K562 (cell line): Measurements from ENCODE around the gene LRRC25. TPM values are rescaled to one million over a fixed set of nuclear protein-coding genes. Genes with fewer than 3 reads are reported as not detected.

Experiments used
- ATF1 ChIP-seq, 2 experiments: fragments of 450-650 bp in 1 of 2; IDR thresholded peaks; 2 replicates each; pipeline ENCODE4 v1.6.1; 2016; ENCODE audit warnings: missing compliant biosample characterization in 1 of 2, missing genetic modification characterization in 1 of 2
- CBX5 ChIP-seq: IDR thresholded peaks from 2 replicates; pipeline ENCODE4 v1.6.1; 2014; ENCODE audit warnings: low read depth, borderline replicate concordance
- FOXM1 ChIP-seq, 2 experiments: fragments of 450-650 bp in 1 of 2; sonication (generic) in 1 of 2; formaldehyde crosslinking in 1 of 2; IDR thresholded peaks; 2 replicates each; pipeline versions ENCODE4 v1.6.1 to v1.9.0; 2017 to 2022; ENCODE audit warnings: low read depth in 2 of 2, mild to moderate bottlenecking in 2 of 2, missing genetic modification reagents in 1 of 2, moderate library complexity in 1 of 2
- NBN ChIP-seq: fragments of 450-650 bp; IDR thresholded peaks from 2 replicates; pipeline ENCODE4 v1.6.1; 2016; ENCODE audit warnings: low read depth, mild to moderate bottlenecking
- RBM15 ChIP-seq: fragments of 200-400 bp; formaldehyde crosslinking; IDR thresholded peaks from 2 replicates; pipeline ENCODE4 v1.6.1; 2018; ENCODE audit warnings: mild to moderate bottlenecking, low read length, moderate library complexity; ENCODE audit not compliant: insufficient read depth
- SMAD1 ChIP-seq: fragments of 150-350 bp; IDR thresholded peaks from 2 replicates; pipeline ENCODE4 v1.6.1; 2014; ENCODE audit warnings: low read length, low read depth; ENCODE audit not compliant: partially characterized antibody
- SMC3 ChIP-seq: conservative IDR thresholded peaks from 2 replicates; pipeline ENCODE4 v1.6.1; 2011; ENCODE audit warnings: low read depth, low read length, improper control_type of control experiment; ENCODE audit not compliant: insufficient read depth
- TCFL5 ChIP-seq: fragments of 250-450 bp; sonication (Bioruptor Pico); conservative IDR thresholded peaks from 2 replicates; pipeline ENCODE4 v1.6.1; 2021; ENCODE audit warnings: mild to moderate bottlenecking, moderate library complexity, matching md5 sums
- YY1 ChIP-seq, 3 experiments: IDR thresholded peaks; 2 replicates each; pipeline ENCODE4 v1.6.1; 2011; ENCODE audit warnings: low read length in 2 of 3, mild to moderate bottlenecking in 2 of 3, moderate library complexity in 2 of 3, borderline replicate concordance in 1 of 3, control low read depth in 1 of 3, low read depth in 1 of 3; ENCODE audit not compliant: insufficient read depth in 3 of 3, insufficient replicate concordance in 2 of 3, control insufficient read depth in 1 of 3, insufficient read length in 1 of 3; ENCODE audit errors: extremely low read depth in 1 of 3
- ZBED1 ChIP-seq: IDR thresholded peaks from 2 replicates; pipeline ENCODE4 v1.6.1; 2014
- ZBTB1 ChIP-seq: sonication (generic); formaldehyde crosslinking; IDR thresholded peaks from 2 replicates; pipeline ENCODE4 v1.8.1; 2023; ENCODE audit warnings: missing genetic modification reagents, low read depth, mild to moderate bottlenecking, borderline replicate concordance
- polyA plus RNA-seq, 8 experiments: library from polyadenylated mRNA; depleted of rRNA in 4 of 8; stranded (reverse) in 5 of 8; unstranded in 3 of 8; fragments of >200 nt; fragmentation: Nextera tagmentation in 2 of 8; fragmentation: Illumina TruSeq in 1 of 8; extraction: Ambion mirVana in 2 of 8; extraction: Trizol in 1 of 8; gene quantifications; 2 replicates each; pipeline versions ENCODE4 v1.2.1 to v1.2.3, GENCODE V29; 2011 to 2014; ENCODE audit warnings: inconsistent platforms in 1 of 8, missing spikeins in 1 of 8
- total RNA-seq, 7 experiments: library from RNA; depleted of rRNA in 6 of 7; stranded (reverse); fragments of >200 nt in 6 of 7; fragmentation: Illumina TruSeq in 2 of 7; extraction: Trizol in 2 of 7; gene quantifications; 2 replicates each; pipeline versions ENCODE4 v1.2.1 to v1.2.3, GENCODE V29; 2011 to 2021; ENCODE audit warnings: low replicate concordance in 1 of 7
- TF ChIP-seq, protein P1 (sequence below), 2 experiments: IDR thresholded peaks; 2 replicates each; pipeline ENCODE4 v1.6.1; 2011; ENCODE audit warnings: borderline replicate concordance in 1 of 2, control low read depth in 1 of 2, low read depth in 1 of 2, low read length in 1 of 2, mild to moderate bottlenecking in 1 of 2, mixed read lengths in 1 of 2, moderate library complexity in 1 of 2; ENCODE audit not compliant: insufficient read depth in 1 of 2, insufficient read length in 1 of 2, poor library complexity in 1 of 2, severe bottlenecking in 1 of 2; ENCODE audit errors: extremely low read depth in 1 of 2
- TF ChIP-seq, protein P2 (sequence below): sonication (generic); formaldehyde crosslinking; IDR thresholded peaks from 2 replicates; pipeline ENCODE4 v1.8.0; 2022; ENCODE audit warnings: mild to moderate bottlenecking, low read depth, missing genetic modification reagents
- TF ChIP-seq, protein P3 (sequence below): fragments of 250-450 bp; sonication (Bioruptor Pico); IDR thresholded peaks from 2 replicates; pipeline ENCODE4 v1.4.0; 2020
- TF ChIP-seq, protein P4 (sequence below): IDR thresholded peaks from 2 replicates; pipeline ENCODE4 v1.6.1; 2016; ENCODE audit warnings: missing genetic modification characterization, missing compliant biosample characterization
- TF ChIP-seq, protein P5 (sequence below): fragments of 250-450 bp; sonication (Bioruptor Pico); IDR thresholded peaks from 2 replicates; pipeline ENCODE4 v1.5.0; 2021
- TF ChIP-seq, protein P6 (sequence below): sonication (generic); formaldehyde crosslinking; IDR thresholded peaks from 2 replicates; pipeline ENCODE4 v1.8.0; 2022; ENCODE audit warnings: missing genetic modification reagents, mild to moderate bottlenecking, moderate library complexity, borderline replicate concordance

LRRC25 gene
- total and polyA plus RNA-seq, 9 of the 15 experiments (the other 6 are each of a cell fraction or from before 2014, with no cell fraction given) = 0.07 to 0.36 (median 0.10) TPM; not detected in 3

DNA sequence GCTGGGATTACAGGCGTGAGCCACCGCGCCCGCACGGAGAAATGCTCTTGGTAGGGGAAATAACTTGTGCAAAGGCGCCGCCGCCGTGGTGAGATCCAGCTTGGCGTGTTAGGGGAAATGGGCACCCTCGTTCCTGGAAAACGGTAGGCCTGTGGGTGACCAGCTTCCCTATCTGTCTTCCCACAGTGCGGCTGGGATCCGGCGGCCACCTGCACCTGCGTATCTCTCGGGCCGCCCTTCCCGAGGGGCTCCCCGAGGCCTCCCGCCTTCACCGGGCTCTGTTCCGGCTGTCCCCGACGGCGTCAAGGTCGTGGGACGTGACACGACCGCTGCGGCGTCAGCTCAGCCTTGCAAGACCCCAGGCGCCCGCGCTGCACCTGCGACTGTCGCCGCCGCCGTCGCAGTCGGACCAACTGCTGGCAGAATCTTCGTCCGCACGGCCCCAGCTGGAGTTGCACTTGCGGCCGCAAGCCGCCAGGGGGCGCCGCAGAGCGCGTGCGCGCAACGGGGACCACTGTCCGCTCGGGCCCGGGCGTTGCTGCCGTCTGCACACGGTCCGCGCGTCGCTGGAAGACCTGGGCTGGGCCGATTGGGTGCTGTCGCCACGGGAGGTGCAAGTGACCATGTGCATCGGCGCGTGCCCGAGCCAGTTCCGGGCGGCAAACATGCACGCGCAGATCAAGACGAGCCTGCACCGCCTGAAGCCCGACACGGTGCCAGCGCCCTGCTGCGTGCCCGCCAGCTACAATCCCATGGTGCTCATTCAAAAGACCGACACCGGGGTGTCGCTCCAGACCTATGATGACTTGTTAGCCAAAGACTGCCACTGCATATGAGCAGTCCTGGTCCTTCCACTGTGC, 9.1 kb downstream of the LRRC25 start (continued):
- TF ChIP-seq, protein P1, sequence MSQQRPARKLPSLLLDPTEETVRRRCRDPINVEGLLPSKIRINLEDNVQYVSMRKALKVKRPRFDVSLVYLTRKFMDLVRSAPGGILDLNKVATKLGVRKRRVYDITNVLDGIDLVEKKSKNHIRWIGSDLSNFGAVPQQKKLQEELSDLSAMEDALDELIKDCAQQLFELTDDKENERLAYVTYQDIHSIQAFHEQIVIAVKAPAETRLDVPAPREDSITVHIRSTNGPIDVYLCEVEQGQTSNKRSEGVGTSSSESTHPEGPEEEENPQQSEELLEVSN (IDR thresholded peaks at IDR 0.05; ENCODE audit: borderline replicate concordance in 1 of 2, extremely low read depth in 1 of 2, insufficient read depth in 1 of 2, insufficient read length in 1 of 2, low read depth in 1 of 2, low read length in 1 of 2, poor library complexity in 1 of 2, severe bottlenecking in 1 of 2) = peak; percentile 91
- no peak for TF ChIP-seq FOXM1 (IDR thresholded peaks at IDR 0.05; ENCODE audit: low read depth)
- peak; percentile 94; the same call in 1 of the 2 replicates for TF ChIP-seq FOXM1 (CRISPR knock-in tag; IDR thresholded peaks at IDR 0.05; ENCODE audit: low read depth)
- 0 out of 2 replicates have a peak, but pooled peaks have one; percentile 28 for TF ChIP-seq NBN
- TF ChIP-seq YY1 (IDR thresholded peaks at IDR 0.05; ENCODE audit: borderline replicate concordance in 1 of 3, control insufficient read depth in 1 of 3, extremely low read depth in 1 of 3, insufficient read depth in 3 of 3, insufficient read length in 1 of 3, insufficient replicate concordance in 2 of 3, low read depth in 1 of 3, low read length in 2 of 3) = peak in 2 of 3 experiments; percentile 34 to 62
- TF ChIP-seq, protein P2, sequence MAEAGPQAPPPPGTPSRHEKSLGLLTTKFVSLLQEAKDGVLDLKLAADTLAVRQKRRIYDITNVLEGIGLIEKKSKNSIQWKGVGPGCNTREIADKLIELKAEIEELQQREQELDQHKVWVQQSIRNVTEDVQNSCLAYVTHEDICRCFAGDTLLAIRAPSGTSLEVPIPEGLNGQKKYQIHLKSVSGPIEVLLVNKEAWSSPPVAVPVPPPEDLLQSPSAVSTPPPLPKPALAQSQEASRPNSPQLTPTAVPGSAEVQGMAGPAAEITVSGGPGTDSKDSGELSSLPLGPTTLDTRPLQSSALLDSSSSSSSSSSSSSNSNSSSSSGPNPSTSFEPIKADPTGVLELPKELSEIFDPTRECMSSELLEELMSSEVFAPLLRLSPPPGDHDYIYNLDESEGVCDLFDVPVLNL = peak; percentile 73
- TF ChIP-seq, protein P3, sequence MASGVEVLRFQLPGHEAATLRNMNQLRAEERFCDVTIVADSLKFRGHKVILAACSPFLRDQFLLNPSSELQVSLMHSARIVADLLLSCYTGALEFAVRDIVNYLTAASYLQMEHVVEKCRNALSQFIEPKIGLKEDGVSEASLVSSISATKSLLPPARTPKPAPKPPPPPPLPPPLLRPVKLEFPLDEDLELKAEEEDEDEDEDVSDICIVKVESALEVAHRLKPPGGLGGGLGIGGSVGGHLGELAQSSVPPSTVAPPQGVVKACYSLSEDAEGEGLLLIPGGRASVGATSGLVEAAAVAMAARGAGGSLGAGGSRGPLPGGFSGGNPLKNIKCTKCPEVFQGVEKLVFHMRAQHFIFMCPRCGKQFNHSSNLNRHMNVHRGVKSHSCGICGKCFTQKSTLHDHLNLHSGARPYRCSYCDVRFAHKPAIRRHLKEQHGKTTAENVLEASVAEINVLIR = 0 out of 2 replicates have a peak, but pooled peaks have one; percentile 37
- no peak for TF ChIP-seq TCFL5 (CRISPR knock-in tag)
- TF ChIP-seq, protein P4, sequence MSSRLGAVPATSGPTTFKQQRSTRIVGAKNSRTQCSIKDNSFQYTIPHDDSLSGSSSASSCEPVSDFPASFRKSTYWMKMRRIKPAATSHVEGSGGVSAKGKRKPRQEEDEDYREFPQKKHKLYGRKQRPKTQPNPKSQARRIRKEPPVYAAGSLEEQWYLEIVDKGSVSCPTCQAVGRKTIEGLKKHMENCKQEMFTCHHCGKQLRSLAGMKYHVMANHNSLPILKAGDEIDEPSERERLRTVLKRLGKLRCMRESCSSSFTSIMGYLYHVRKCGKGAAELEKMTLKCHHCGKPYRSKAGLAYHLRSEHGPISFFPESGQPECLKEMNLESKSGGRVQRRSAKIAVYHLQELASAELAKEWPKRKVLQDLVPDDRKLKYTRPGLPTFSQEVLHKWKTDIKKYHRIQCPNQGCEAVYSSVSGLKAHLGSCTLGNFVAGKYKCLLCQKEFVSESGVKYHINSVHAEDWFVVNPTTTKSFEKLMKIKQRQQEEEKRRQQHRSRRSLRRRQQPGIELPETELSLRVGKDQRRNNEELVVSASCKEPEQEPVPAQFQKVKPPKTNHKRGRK (tag) = no peak
- peak; percentile 37 for TF ChIP-seq ATF1 (CRISPR knock-in tag; IDR thresholded peaks at IDR 0.05)
- TF ChIP-seq ATF1 (tag; IDR thresholded peaks at IDR 0.05) = peak; percentile 81
- 0 out of 2 replicates have a peak, but pooled peaks have one; percentile 48 for TF ChIP-seq RBM15
- TF ChIP-seq, protein P5, sequence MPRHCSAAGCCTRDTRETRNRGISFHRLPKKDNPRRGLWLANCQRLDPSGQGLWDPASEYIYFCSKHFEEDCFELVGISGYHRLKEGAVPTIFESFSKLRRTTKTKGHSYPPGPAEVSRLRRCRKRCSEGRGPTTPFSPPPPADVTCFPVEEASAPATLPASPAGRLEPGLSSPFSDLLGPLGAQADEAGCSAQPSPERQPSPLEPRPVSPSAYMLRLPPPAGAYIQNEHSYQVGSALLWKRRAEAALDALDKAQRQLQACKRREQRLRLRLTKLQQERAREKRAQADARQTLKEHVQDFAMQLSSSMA (CRISPR knock-in tag) = peak; percentile 20; the same call in 1 of the 2 replicates
- TF ChIP-seq SMAD1 = peak; percentile 8
- TF ChIP-seq ZBTB1 (CRISPR knock-in tag) = peak; percentile 81
- peak; percentile 77 for TF ChIP-seq SMC3
- peak; percentile 81 for TF ChIP-seq ZBED1
- TF ChIP-seq CBX5 = peak; percentile 57; the same call in 1 of the 2 replicates
- TF ChIP-seq, protein P6, sequence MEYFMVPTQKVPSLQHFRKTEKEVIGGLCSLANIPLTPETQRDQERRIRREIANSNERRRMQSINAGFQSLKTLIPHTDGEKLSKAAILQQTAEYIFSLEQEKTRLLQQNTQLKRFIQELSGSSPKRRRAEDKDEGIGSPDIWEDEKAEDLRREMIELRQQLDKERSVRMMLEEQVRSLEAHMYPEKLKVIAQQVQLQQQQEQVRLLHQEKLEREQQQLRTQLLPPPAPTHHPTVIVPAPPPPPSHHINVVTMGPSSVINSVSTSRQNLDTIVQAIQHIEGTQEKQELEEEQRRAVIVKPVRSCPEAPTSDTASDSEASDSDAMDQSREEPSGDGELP = peak; percentile 99
